ENCODE data around the gene TP63.

- no peak for TF ChIP-seq CTCF (IDR thresholded peaks at IDR 0.05)
- TF ChIP-seq POLR2AphosphoS5 (IDR thresholded peaks at IDR 0.05), result no peak
- no peak for TF ChIP-seq EP300 (IDR thresholded peaks at IDR 0.05)
- no peak for TF ChIP-seq POLR2A (IDR thresholded peaks at IDR 0.05)
Observed at GRCh38 chr3:189790658-189791057, 159.5 kb downstream of the TP63 start.
